GM18517 (cell line): ENCODE measurements around the gene CDIP1.

Experiments
- ATAC-seq: cut with Tn5 transposase; IDR thresholded peaks from one replicate; pipeline ENCODE4 v1.9.1; 2021; ENCODE audit warnings: mild to moderate bottlenecking, moderate library complexity; ENCODE audit not compliant: unreplicated experiment

CDIP1 gene

GRCh38 chr16:4539716-4540284 is 1.2 kb upstream of the CDIP1 start:
- no peak for ATAC-seq

DNA sequence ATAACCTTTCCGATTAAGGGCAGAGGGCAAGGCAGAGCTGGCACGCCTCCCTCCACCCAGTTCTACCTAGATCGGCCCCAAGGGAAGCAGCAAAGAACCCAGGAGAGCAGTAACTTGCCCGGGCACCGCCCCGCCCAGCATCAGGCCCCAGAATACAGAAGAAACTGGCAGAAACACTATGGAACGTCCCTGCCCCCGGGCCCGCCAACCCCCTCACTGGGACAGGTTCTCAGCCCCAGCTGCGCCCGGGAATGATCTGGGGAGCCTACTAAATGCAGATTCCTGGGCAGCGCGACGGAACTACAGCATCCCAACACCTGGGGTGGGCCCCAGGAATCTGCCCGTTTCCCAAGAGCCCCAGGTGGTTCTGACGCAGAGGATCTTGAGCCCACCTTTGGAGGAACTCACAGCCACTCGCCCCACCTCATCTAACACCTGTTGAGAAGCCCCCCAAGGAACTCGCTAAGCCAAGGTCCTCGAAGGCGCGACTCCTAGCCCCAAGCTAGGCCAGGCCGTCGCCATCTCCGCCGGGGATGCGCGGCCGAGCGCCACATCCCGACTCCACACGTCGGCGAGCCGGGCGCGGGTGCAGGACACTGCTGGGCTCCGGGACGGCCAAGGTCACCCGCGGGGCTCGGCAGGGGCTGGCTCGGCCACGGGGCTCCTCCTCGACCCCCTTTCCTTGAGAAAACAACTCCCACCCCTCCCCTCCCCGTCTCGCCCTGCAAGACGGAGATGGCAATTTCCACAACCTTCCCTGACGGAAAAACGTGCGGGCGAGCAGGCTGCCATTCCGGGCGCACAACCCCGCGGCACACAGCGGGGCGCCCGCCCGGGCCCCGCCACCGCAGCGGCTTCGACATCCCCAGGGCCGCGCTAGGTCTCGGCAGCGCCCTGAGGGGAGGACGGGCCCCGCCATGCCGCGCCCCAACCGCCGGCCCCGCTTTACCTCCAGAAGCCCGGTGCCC is 913 bp downstream of the CDIP1 start:
- peak; percentile 22 for ATAC-seq

DNA sequence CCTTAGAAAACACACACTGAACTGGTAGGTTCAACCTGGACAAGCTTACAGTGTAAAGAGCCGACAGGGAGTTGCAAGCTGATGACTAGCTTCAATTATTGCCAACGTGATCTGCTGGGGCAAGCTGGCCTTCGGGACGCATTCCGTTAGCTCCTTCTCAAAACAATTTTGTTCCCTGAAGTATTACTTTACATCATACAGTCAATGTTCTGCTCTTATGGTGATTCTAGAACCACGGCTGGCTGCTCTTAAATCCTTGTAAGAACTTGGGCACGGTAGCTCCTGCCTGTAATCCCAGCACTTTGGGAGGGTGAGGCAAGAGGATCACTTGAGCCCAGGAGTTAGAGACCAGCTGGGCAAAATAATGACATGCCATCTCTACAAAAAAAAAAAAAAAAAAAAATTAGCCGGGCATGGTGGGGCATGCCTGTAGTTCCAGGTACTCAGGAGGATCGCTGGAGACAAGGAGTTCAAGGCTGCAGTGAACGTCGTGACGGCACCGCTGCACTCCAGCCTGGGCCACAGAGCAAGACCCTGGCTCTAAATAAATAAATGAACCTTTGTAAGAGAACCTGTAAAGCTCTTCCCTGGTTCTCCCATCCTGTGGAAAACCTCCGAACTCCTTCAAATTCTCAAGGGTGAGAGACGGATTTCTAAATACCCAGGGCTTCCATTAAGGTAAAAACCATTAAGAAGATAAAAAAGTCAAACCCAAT is 2.0 kb downstream of the CDIP1 start:
- no peak for ATAC-seq

DNA sequence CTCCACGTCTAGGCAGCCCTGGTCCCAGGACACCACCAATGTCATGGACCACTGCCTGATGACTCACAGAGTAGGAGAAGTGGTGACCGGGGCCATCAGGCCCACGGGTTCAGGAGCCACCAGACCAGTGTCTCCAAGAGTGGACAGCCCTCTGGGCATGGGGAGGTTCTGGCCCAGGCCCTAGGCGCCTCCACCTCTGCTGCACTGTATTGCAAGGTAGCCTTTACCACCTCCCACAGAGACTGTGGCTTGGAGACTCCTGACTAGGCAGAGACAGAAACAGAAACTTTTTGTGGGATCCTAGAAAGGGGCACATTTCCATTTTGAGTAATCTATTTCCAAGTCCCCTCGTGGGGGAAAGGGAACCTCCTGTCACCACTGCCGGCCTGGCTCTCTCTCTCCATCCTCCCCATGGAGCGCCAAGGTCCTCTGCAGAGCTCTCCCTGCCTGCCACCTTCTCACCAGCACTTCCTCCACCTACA is 2.9 kb downstream of the CDIP1 start:
- no peak for ATAC-seq

DNA sequence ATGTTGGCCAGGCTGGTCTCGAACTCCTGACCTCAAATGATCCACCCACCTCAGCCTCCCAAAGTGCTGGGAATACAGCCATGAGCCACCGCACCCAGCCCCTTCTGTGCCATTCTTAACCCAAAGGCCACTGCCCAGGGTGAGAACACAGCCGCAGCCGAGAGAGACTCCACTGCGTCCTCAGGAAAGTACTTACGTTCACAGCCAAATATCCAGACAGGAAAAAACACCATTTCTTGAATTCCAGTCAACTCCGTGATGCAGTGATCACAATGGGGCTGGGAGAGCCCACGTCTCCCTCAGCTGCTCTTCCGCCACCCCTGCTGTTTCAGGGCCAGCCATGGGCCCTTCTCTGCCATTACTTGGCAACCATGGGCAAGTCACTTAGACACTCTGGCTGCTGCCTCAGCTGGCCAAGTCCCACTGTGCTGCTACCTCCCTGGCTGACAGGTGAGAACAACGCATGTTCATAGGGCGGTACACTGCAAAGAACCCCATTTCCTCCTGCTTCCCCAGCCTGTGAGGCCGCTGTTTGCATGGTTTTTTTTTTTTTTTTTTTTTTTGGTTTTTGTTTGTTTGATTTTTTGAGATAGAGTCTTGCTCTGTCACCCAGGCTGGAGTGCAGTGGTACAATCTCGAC is 4.3 kb downstream of the CDIP1 start:
- ATAC-seq = no peak

- no peak for ATAC-seq
Observed at GRCh38 chr16:4533490-4533889, 5.1 kb downstream of the CDIP1 start.

GRCh38 chr16:4532238-4532637 is 6.3 kb downstream of the CDIP1 start:
- no peak for ATAC-seq

GRCh38 chr16:4531811-4532210 is 6.8 kb downstream of the CDIP1 start:
- ATAC-seq = no peak

GRCh38 chr16:4529085-4530060 is 9.2 kb downstream of the CDIP1 start:
- ATAC-seq = peak; percentile 53

GRCh38 chr16:4525634-4526277 is 12.8 kb downstream of the CDIP1 start:
- ATAC-seq = no peak

GRCh38 chr16:4525069-4525468 is 13.5 kb downstream of the CDIP1 start:
- ATAC-seq = no peak

DNA sequence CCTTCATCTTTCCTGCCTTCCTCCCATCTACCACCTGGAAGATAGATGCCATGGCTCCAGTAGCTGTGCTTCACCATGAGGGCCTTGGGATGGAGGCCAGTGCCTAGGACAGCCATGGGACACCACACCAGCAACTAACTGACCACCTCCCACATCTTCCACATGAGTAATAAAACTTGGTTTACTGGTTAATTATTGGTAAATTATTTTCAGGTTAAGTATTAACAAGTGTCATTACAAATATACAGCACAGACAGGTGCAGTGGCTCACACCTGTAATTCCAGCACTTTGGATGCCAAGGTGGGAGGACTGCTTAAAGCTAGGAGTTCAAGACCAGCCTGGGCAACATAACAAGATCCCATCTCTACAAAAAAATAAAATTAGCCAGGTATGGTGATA is 14.0 kb downstream of the CDIP1 start:
- ATAC-seq = no peak

DNA sequence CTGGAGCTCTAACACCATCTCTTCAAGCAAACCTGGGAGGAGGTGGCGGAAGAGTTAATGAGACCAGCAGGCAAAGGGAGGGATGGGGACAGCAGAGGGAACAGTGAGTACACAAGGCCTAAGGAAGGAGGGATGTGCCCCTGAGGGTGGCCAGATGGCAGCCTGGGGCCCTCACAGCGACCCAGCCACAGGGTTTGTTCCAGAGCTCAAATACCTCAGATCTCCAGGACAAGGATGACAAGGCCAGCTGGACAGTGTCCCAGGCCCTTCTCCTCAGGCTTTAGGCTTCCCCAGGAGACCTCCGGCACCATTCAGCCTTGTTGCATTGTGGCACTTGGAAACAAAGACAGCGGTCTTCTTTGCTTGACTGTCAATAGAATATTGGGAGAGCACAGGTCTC is 14.9 kb downstream of the CDIP1 start:
- ATAC-seq = no peak

- ATAC-seq = no peak
Observed at GRCh38 chr16:4522051-4522581, 16.5 kb downstream of the CDIP1 start.

GRCh38 chr16:4520913-4521312 is 17.7 kb downstream of the CDIP1 start:
- ATAC-seq = no peak

GRCh38 chr16:4519274-4520058 is 19.1 kb downstream of the CDIP1 start:
- no peak for ATAC-seq

DNA sequence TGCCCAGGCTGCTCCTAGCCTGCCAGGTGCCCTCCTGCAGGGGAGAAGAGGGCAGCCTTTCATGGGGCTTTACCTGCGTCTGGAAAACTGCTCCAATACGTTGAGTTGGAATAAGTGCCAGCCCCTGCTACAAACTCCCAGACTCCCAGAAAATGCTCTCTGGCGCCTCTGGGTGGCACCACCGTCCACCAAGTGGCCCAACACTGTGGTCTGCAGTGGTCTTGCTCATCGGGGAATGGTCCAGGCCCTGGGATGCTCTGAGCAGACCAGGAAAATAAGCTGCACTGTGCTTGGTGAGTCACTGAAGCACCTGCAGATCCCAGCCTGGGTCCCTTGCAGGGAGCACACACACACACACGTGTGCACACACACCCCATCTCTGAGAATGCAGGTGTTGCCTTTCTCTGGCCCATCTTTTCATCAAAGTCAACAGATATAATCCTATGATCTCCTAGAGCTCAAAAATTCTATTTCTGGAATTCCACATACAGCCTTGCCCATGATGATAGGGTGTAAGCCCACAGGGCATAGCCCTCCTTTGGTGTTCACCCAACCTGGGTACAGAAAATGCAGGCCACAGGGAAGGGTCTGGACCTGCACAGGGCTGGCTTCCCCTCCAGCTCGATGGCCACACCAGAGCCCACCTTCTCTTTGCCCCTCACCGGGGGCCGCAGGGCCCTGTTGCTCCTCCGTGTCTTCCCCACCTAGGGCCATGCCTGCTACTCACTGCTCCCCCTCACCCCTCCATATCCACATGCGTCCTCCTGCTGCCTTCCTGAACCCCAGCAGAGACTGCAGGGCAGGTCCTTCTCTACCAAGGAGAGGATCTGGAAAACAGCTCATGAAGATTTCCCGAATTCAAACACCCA is 20.5 kb downstream of the CDIP1 start:
- no peak for ATAC-seq
